DOHH2 (cell line): ENCODE measurements around the gene LHX3.

Experiments used
- H3F3A ChIP-seq: fragments of 200-600 bp; sonication (generic), shearing (Covaris generic); 2 replicates; pipeline ENCODE4 v1.6.0; 2016; ENCODE audit warnings: antibody characterized with exemption, mild to moderate bottlenecking; ENCODE audit not compliant: control insufficient read depth, insufficient read depth
- H3K27ac ChIP-seq: fragments of 200-600 bp; sonication (generic); 2 replicates; pipeline ENCODE4 v1.5.1; 2014; ENCODE audit warnings: low read depth, mild to moderate bottlenecking, low read length, moderate library complexity
- H3K27me3 ChIP-seq: fragments of 200-600 bp; sonication (generic); 2 replicates; pipeline ENCODE4 v1.6.1; 2014; ENCODE audit warnings: mild to moderate bottlenecking, low read length, mixed read lengths; ENCODE audit not compliant: control insufficient read depth
- H3K36me3 ChIP-seq: fragments of 200-600 bp; sonication (generic); 2 replicates; pipeline ENCODE4 v1.6.1; 2014; ENCODE audit warnings: mild to moderate bottlenecking, low read length, moderate library complexity, mixed read lengths; ENCODE audit not compliant: control insufficient read depth
- H3K4me1 ChIP-seq: fragments of 200-600 bp; sonication (generic); 2 replicates; pipeline ENCODE4 v1.6.1; 2014; ENCODE audit warnings: mild to moderate bottlenecking, low read length, mixed read lengths; ENCODE audit not compliant: control insufficient read depth
- H3K4me2 ChIP-seq: fragments of 200-600 bp; sonication (generic); 2 replicates; pipeline ENCODE4 v1.6.0; 2014; ENCODE audit warnings: mild to moderate bottlenecking, low read length, moderate library complexity
- H3K4me3 ChIP-seq: fragments of 200-600 bp; sonication (generic); 2 replicates; pipeline ENCODE4 v1.5.1; 2014; ENCODE audit warnings: mild to moderate bottlenecking, low read length, mixed read lengths
- H3K79me2 ChIP-seq: fragments of 200-600 bp; sonication (generic); 2 replicates; pipeline ENCODE4 v1.6.1; 2014; ENCODE audit warnings: mild to moderate bottlenecking, low read length, mixed read lengths; ENCODE audit not compliant: control insufficient read depth
- H3K9me2 ChIP-seq: fragments of 200-600 bp; sonication (generic); replicated peaks from 2 replicates; pipeline ENCODE4 v1.6.1; 2014; ENCODE audit warnings: mild to moderate bottlenecking, low read length, mixed read lengths; ENCODE audit not compliant: control insufficient read depth
- H3K9me3 ChIP-seq: fragments of 200-600 bp; sonication (generic); 2 replicates; pipeline ENCODE4 v1.6.1; 2014; ENCODE audit warnings: antibody characterized with exemption, low read length, mixed read lengths; ENCODE audit not compliant: control insufficient read depth, insufficient read depth
- H4K20me1 ChIP-seq: fragments of 200-600 bp; sonication (generic); 2 replicates; pipeline ENCODE4 v1.6.0; 2014; ENCODE audit warnings: low read depth, mild to moderate bottlenecking, antibody characterized with exemption, low read length, moderate library complexity; ENCODE audit not compliant: control insufficient read depth, insufficient read depth
- CTCF ChIP-seq: fragments of 200-600 bp; sonication (generic); IDR thresholded peaks from one replicate; pipeline ENCODE4 v1.5.1; 2014; ENCODE audit warnings: antibody characterized with exemption, mild to moderate bottlenecking, low read depth, low read length; ENCODE audit not compliant: poor library complexity, severe bottlenecking
- EZH2phosphoT487 ChIP-seq: fragments of 200-600 bp; sonication (generic); IDR thresholded peaks from 2 replicates; pipeline ENCODE4 v1.6.1; 2017; ENCODE audit warnings: borderline replicate concordance, mild to moderate bottlenecking, antibody characterized with exemption, low read length, moderate library complexity, mixed read lengths

Gene LHX3

DNA sequence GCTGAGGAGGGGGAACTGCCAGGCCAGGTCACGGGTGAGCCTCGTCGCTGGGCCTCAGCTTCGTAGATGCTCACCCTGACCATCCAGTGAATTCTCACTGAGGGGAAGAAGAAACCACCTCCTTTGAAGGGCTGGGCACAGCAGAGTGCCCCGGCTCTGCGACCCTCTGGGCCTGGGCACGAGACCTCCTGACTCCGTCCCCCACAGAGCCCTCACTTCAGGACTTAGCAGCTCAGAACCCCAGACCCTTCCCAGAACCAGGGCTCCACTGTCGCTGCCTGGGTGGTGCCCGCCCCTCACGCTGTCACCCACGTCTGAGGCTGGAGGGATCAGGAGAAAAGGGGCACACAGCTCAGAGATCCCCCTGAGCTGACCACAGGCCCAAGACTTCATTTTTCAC, 52.0 kb downstream of the LHX3 start:
- Histone ChIP-seq H3K4me3 (no peak overlapping the region), H3K27me3 (no peaks in the 10 kb centered on the region), H3K27ac (no peak overlapping the region), H3K79me2 (no peaks in the 10 kb centered on the region), H3K4me1 (peaks cover 3% of the 10 kb centered on the region; the same call in 1 of the 2 replicates), H3K9me2 (no peaks in the 10 kb centered on the region), H3K9me3 (no peaks in the 10 kb centered on the region; the same call in 1 of the 2 replicates), H3F3A (no peaks in the 10 kb centered on the region), H3K4me2 (no peak overlapping the region), H3K36me3 (no peaks in the 10 kb centered on the region), H4K20me1 (no peaks in the 10 kb centered on the region)
- TF ChIP-seq CTCF (no peak), EZH2phosphoT487 (no peak)

- Histone ChIP-seq H3K4me2 (no peak overlapping the region), H3K4me1 (peaks cover 3% of the 10 kb centered on the region; the same call in 1 of the 2 replicates), H3K27ac (no peak overlapping the region), H4K20me1 (no peaks in the 10 kb centered on the region), H3K27me3 (no peaks in the 10 kb centered on the region), H3K4me3 (no peak overlapping the region), H3K9me2 (no peaks in the 10 kb centered on the region), H3K79me2 (no peaks in the 10 kb centered on the region), H3K36me3 (no peaks in the 10 kb centered on the region), H3F3A (no peaks in the 10 kb centered on the region), H3K9me3 (no peaks in the 10 kb centered on the region; the same call in 1 of the 2 replicates)
- no peak for TF ChIP-seq CTCF
- no peak for TF ChIP-seq EZH2phosphoT487
Observed at GRCh38 chr9:136152543-136152866, 52.4 kb downstream of the LHX3 start.

DNA sequence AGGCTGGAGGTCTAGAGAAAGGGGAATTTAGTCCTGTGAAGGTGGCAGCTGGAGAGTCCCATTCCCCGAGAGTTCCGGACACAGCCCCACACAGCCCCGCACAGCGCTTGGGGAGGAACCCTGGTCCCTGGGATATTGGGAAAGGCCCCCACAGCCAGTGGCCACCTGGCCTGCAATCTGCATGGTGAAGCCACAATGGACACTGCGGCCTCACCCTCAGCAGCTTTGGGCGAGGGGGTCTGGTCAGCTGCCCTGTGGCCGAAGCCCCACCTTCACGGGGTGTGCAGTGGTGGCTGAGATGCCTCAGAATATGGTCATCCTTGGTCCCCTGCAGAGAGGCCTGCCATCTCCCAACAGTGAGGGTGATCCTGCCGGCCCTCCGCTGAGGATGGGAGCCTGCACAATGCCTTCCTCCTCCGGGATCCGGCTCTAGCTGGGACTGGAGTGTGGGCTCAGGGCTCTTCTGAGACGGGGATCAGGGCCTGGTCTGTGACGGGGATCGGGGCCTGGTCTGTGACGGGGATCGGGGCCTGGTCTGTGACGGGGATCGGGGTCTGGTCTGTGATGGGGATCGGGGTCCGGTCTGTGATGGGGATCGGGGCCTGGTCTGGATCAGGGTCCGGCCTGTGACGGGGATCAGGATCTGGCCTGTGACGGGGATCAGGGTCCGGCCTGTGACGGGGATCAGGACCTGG, 52.9 kb downstream of the LHX3 start:
- TF ChIP-seq EZH2phosphoT487 (no peak), CTCF (no peak)
- no peaks in the 10 kb centered on the region; the same call in 1 of the 2 replicates for H3K9me3 ChIP-seq
- no peaks in the 10 kb centered on the region for H3K36me3 ChIP-seq
- H3K79me2 ChIP-seq, result no peaks in the 10 kb centered on the region
- no peaks in the 10 kb centered on the region for H3K27me3 ChIP-seq
- H3K4me1 ChIP-seq, result peaks cover 3% of the 10 kb centered on the region; the same call in 1 of the 2 replicates
- H3K27ac ChIP-seq, result no peak overlapping the region
- no peaks in the 10 kb centered on the region for H3K9me2 ChIP-seq
- H3F3A ChIP-seq, result no peaks in the 10 kb centered on the region
- H3K4me3 ChIP-seq, result no peak overlapping the region
- H3K4me2 ChIP-seq, result no peak overlapping the region
- H4K20me1 ChIP-seq, result no peaks in the 10 kb centered on the region
